A673 (cell line): ENCODE results near the gene KIAA0232. TPM values are rescaled to one million over a fixed set of nuclear protein-coding genes. Genes with fewer than 3 reads are reported as not detected.
A peak's percentile ranks its signal among the peaks of the same experiment; 100 is the strongest.

Experiments used
- BruUV-seq: library from RNA; stranded (reverse); fragments of 400-500 nt; replicated peaks from 2 replicates; lab custom pipeline; 2021; lab: Mats Ljungman, UMichigan
- CTCF ChIA-PET: fragments of 300-600 bp; sonication (Branson Sonifier 250); formaldehyde crosslinking; loops from one replicate; lab custom pipeline; 2022; ENCODE audit warnings: antibody characterized with exemption; lab: Charles Lee
- POLR2A ChIA-PET: fragments of 300-600 bp; sonication (Branson Sonifier 250); formaldehyde crosslinking; loops from one replicate; lab custom pipeline; 2022; ENCODE audit warnings: antibody characterized with exemption; ENCODE audit not compliant: low non-redundant PET; lab: Charles Lee
- DNase-seq: peaks from one replicate; pipeline ENCODE4 v3.0.0-alpha.2; 2015; ENCODE audit warnings: low spot score
- H3K27ac ChIP-seq: fragments of 200-600 bp; sonication (generic); 2 replicates; pipeline ENCODE4 v1.5.1; 2016; ENCODE audit warnings: mixed run types, low read depth, mild to moderate bottlenecking, mixed read lengths, antibody characterized with exemption, low read length; ENCODE audit not compliant: poor library complexity, severe bottlenecking
- H3K27me3 ChIP-seq: fragments of 200-600 bp; sonication (generic); replicated peaks from 2 replicates; pipeline ENCODE4 v1.6.1; 2017; ENCODE audit warnings: mixed run types, low read depth, mild to moderate bottlenecking, mixed read lengths, antibody characterized with exemption, low read length; ENCODE audit not compliant: insufficient read depth, poor library complexity
- H3K36me3 ChIP-seq: fragments of 200-600 bp; sonication (generic); 2 replicates; pipeline ENCODE4 v1.6.1; 2016; ENCODE audit warnings: mixed run types, mild to moderate bottlenecking, mixed read lengths, antibody characterized with exemption, low read length; ENCODE audit not compliant: insufficient read depth, poor library complexity, severe bottlenecking
- H3K4me1 ChIP-seq: fragments of 200-600 bp; sonication (generic); 2 replicates; pipeline ENCODE4 v1.6.1; 2017; ENCODE audit warnings: mixed run types, mild to moderate bottlenecking, mixed read lengths, antibody characterized with exemption, low read length; ENCODE audit not compliant: insufficient read depth, poor library complexity, severe bottlenecking
- H3K4me3 ChIP-seq: fragments of 200-600 bp; sonication (generic); 2 replicates; pipeline ENCODE4 v1.5.1; 2016; ENCODE audit warnings: low read depth, mixed run types, mild to moderate bottlenecking, mixed read lengths, low read length; ENCODE audit not compliant: poor library complexity, severe bottlenecking
- H3K9me3 ChIP-seq: fragments of 200-600 bp; sonication (generic); 2 replicates; pipeline ENCODE4 v1.6.1; 2016; ENCODE audit warnings: mixed run types, low read depth, mild to moderate bottlenecking, mixed read lengths, antibody characterized with exemption, low read length; ENCODE audit not compliant: poor library complexity, severe bottlenecking
- EZH2 ChIP-seq: fragments of 200-600 bp; sonication (generic); IDR thresholded peaks from 2 replicates; pipeline ENCODE4 v1.6.1; 2017; ENCODE audit warnings: borderline replicate concordance, low read depth, mild to moderate bottlenecking, mixed read lengths, antibody characterized with exemption, low read length; ENCODE audit not compliant: poor library complexity, severe bottlenecking
- intact Hi-C: fragments of 100-400 bp; cut with micrococcal nuclease; formaldehyde crosslinking; loops from one replicate; pipeline ENCODE4 v1.10.0; 2022; ENCODE audit not compliant: unreplicated experiment
- total RNA-seq: library from RNA; stranded (reverse); gene quantifications from 2 replicates; pipeline ENCODE4 v1.2.3, GENCODE V29; 2021
- TF ChIP-seq, protein P1 (sequence below): fragments of 300-800, 200-600 bp; sonication (generic); conservative IDR thresholded peaks from 2 replicates; pipeline ENCODE4 v1.5.1; 2017; ENCODE audit warnings: low read depth, mild to moderate bottlenecking, antibody characterized with exemption, low read length, moderate library complexity, mixed read lengths

KIAA0232 gene
- total RNA-seq, 1 experiment from 2014 or later = 30.2 TPM

GRCh38 chr4:6878451-6879059, 96.0 kb downstream of the KIAA0232 start:
- ChIA-PET POLR2A (no interaction called here), CTCF (no interaction called here)
- no peak overlapping the region for H3K4me3 ChIP-seq
- H3K9me3 ChIP-seq = no peaks in the 10 kb centered on the region
- no peaks in the 10 kb centered on the region for H3K4me1 ChIP-seq
- H3K27ac ChIP-seq = no peak overlapping the region
- intact Hi-C loops = no loop called here
- no peaks in the 10 kb centered on the region for H3K27me3 ChIP-seq
- BruUV-seq = no TSS peak
- DNase-seq = no peak
- TF ChIP-seq, protein P1, sequence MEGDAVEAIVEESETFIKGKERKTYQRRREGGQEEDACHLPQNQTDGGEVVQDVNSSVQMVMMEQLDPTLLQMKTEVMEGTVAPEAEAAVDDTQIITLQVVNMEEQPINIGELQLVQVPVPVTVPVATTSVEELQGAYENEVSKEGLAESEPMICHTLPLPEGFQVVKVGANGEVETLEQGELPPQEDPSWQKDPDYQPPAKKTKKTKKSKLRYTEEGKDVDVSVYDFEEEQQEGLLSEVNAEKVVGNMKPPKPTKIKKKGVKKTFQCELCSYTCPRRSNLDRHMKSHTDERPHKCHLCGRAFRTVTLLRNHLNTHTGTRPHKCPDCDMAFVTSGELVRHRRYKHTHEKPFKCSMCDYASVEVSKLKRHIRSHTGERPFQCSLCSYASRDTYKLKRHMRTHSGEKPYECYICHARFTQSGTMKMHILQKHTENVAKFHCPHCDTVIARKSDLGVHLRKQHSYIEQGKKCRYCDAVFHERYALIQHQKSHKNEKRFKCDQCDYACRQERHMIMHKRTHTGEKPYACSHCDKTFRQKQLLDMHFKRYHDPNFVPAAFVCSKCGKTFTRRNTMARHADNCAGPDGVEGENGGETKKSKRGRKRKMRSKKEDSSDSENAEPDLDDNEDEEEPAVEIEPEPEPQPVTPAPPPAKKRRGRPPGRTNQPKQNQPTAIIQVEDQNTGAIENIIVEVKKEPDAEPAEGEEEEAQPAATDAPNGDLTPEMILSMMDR = no peak
- no peak for TF ChIP-seq EZH2
- H3K36me3 ChIP-seq = peaks cover 83% of the 10 kb centered on the region

DNA sequence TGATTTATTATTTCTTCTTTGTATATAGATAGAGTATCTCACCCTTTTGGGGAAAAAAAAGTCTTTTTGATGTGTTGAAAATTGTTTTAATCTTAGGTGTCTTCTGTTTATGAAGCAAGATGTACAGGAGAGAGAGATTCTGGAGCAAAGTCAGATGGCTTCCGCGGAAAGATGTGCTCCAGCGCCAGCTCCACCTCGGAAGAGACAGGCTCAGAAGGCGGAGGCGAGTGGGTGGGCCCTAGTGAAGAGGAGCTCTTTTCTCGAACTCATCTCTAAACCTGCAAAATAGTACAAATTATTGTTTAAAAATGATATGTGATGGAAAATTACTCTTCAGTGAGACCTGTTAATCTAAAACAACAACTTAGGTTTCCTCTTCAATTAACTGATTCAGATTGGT, 98.2 kb downstream of the KIAA0232 start:
- Histone ChIP-seq H3K36me3 (peaks cover 62% of the 10 kb centered on the region), H3K27ac (peak overlapping the region; percentile 5), H3K4me1 (no peaks in the 10 kb centered on the region), H3K27me3 (no peaks in the 10 kb centered on the region), H3K4me3 (no peak overlapping the region), H3K9me3 (no peaks in the 10 kb centered on the region)
- TF ChIP-seq EZH2 = no peak
- TF ChIP-seq, protein P1 = no peak
- ChIA-PET CTCF (no interaction called here), POLR2A (no interaction called here)
- no TSS peak for BruUV-seq
- DNase-seq = no peak
- intact Hi-C loops = no loop called here

DNA sequence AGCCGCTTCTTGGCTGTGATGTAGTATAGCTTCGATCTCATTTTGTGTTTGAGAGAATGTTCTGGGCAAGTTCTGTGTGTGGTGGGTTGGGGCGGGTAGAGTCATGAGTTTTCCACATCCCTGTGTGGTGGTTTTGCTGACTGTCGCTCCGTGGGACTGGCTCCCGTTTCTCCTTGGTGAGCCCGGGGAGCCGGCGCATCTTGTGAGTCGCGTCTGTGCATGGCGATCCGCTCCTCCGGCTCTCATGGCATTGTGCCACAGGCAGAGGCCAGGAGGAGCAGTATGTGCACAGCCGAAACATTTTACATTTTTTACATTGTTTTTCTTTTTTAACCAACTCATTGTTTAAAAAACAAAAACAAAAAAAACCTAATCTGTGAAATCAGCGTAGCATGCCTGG, 99.4 kb downstream of the KIAA0232 start:
- BruUV-seq = no TSS peak

GRCh38 chr4:6884341-6884870, 101.9 kb downstream of the KIAA0232 start:
- peaks cover 3% of the 10 kb centered on the region for H3K4me1 ChIP-seq
- no peak overlapping the region for H3K4me3 ChIP-seq
- intact Hi-C loops = no loop called here
- ChIA-PET POLR2A (no interaction called here), CTCF (no interaction called here)
- H3K36me3 ChIP-seq = peaks cover 31% of the 10 kb centered on the region
- no peaks in the 10 kb centered on the region for H3K27me3 ChIP-seq
- no peak for TF ChIP-seq EZH2
- no peaks in the 10 kb centered on the region for H3K9me3 ChIP-seq
- no peak overlapping the region for H3K27ac ChIP-seq
- DNase-seq = no peak
- no TSS peak for BruUV-seq

More for the DNA sequence above, 99.4 kb downstream of the KIAA0232 start:
- Histone ChIP-seq H3K4me3 (no peak overlapping the region), H3K36me3 (peaks cover 52% of the 10 kb centered on the region), H3K27ac (no peak overlapping the region), H3K4me1 (peaks cover 3% of the 10 kb centered on the region), H3K9me3 (no peaks in the 10 kb centered on the region), H3K27me3 (no peaks in the 10 kb centered on the region)
- ChIA-PET POLR2A (no interaction called here), CTCF (no interaction called here)
- intact Hi-C loops = no loop called here
- no peak for DNase-seq
- no peak for TF ChIP-seq EZH2
